ENCODE data around the gene NRG3.

The NRG3 gene

DNA sequence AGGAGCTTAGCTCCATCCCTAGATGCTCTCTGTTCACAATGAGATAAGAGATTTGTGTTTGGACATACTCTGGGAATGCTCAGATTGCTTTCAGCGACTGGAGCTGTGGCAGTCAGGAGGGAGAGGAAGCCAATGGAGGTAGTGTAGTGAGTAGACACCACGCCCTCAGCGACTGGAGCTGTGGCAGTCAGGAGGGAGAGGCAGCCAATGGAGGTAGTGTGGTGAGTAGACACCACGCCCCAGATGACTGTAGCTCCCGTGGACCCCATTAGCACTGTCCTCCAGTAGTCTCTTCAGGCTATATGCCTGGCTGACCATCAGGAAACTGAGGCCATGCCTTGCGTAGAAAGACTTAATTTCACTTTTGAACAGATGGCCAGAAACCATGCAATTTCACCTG lies 1033.8 kb downstream of the NRG3 start:
- CTCF ChIA-PET = interaction anchor here (0.7 to 1.1 kb wide), 3 partner anchors 13 to 418 kb away, joined by 3 read pairs; no protein-coding TSS in a partner anchor
- POLR2A ChIA-PET = no interaction called here
- TF ChIP-seq, protein P1, sequence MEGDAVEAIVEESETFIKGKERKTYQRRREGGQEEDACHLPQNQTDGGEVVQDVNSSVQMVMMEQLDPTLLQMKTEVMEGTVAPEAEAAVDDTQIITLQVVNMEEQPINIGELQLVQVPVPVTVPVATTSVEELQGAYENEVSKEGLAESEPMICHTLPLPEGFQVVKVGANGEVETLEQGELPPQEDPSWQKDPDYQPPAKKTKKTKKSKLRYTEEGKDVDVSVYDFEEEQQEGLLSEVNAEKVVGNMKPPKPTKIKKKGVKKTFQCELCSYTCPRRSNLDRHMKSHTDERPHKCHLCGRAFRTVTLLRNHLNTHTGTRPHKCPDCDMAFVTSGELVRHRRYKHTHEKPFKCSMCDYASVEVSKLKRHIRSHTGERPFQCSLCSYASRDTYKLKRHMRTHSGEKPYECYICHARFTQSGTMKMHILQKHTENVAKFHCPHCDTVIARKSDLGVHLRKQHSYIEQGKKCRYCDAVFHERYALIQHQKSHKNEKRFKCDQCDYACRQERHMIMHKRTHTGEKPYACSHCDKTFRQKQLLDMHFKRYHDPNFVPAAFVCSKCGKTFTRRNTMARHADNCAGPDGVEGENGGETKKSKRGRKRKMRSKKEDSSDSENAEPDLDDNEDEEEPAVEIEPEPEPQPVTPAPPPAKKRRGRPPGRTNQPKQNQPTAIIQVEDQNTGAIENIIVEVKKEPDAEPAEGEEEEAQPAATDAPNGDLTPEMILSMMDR (IDR thresholded peaks at IDR 0.05; ENCODE audit: control extremely low read depth, extremely low read depth, low read depth, missing control alignments) = no peak
- no peak for DNase-seq (ENCODE audit: extremely low spot score)

DNA sequence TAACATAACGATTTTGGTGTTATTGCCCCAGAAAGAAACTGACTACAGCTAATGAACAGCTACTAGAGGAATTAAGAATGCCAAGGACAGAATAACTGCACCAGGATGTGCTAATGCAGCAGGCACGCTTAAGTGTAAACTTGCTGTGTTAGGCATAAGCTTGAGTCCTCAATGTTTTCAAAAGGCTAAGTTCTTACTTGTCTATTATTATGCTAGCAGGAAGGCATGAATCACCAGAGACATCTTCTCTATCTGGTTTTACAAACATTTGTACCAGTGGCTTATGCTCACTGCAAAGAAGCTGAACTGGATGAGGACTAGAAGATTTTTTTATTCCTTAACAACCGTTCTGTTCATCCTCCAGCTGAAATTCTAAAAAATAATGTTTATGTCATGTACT lies 1035.3 kb downstream of the NRG3 start:
- POLR2A ChIA-PET = no interaction called here
- CTCF ChIA-PET = interaction anchor here (1.2 kb wide), 1 partner anchor 10 kb away, joined by 4 read pairs; no protein-coding TSS in a partner anchor
- TF ChIP-seq, protein P1 (IDR thresholded peaks at IDR 0.05; ENCODE audit: control extremely low read depth, extremely low read depth, low read depth, missing control alignments) = no peak
- no peak for DNase-seq (ENCODE audit: extremely low spot score)

DNA sequence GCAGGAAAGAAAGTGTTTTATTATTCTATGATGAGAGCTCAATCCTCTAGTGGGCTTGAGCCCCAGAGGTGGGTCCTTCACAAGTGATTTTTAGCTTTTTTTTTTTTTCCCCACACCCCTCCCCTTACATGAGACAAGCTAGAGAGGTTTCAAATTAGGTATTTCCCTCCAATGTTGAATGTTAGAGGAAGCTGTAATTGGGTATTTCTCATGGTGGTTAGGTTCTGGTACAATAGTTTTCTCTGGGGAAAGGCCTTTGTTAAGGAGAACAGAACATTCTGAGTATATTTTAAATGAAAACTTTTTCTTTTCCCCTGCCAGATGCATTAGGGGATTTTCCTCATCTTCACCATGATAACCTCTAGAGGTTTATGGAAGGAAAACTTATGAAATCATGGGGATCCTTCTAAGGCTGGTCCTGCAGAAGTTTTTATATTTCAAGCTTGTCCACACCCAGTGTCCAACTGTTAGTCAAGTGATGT lies 1039.7 kb downstream of the NRG3 start:
- CTCF ChIA-PET = interaction anchor here (0.8 kb wide), 1 partner anchor 103 kb away, joined by 4 read pairs; no protein-coding TSS in a partner anchor
- TF ChIP-seq, protein P1 (IDR thresholded peaks at IDR 0.05; ENCODE audit: control extremely low read depth, extremely low read depth, low read depth, missing control alignments) = no peak
- POLR2A ChIA-PET = interaction anchor here (0.6 kb wide), 1 partner anchor 957 kb away, joined by 3 read pairs; no protein-coding TSS in a partner anchor
- no peak for DNase-seq (ENCODE audit: extremely low spot score)

DNA sequence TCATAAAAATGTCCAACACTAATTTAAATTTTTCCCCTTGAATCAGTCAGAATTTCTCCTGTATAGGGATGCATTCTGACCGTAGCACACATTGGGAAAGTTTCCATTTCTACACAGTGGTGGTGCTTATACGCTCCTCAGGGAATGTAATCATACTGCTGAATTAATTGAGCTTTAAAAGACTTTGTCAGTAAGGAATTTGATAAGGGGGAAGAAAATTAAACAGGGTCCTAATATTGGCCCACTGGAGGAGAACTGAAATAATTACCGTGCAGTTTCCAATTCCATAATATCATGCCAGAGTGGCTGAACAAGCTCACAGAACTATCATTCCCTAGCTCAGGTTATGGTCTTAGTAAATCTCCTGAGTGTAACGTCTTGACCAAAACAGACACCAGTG lies 1041.9 kb downstream of the NRG3 start:
- no peak for DNase-seq (ENCODE audit: extremely low spot score)
- ChIA-PET CTCF (no interaction called here), POLR2A (no interaction called here)
- TF ChIP-seq, protein P1 (IDR thresholded peaks at IDR 0.05; ENCODE audit: control extremely low read depth, extremely low read depth, low read depth, missing control alignments) = no peak

DNA sequence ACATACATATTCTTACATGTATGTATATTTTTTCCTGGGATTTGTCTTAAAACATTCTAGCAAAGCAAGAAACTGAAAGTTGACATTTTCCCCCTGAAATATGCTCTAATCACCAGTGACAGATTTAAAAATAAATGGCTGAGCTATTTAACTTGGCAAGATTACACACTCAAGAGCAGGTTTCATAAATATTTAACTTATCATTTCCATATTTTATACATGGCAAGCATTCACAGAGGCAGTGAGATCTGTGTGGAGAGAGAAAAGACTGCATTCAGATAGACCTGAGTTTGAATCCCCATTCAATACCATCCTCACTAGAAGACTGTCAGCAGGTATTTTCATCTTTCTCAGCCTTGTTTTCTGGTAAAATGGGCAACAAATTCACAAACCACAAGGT lies 1043.0 kb downstream of the NRG3 start:
- CTCF ChIA-PET = no interaction called here
- TF ChIP-seq, protein P1 (IDR thresholded peaks at IDR 0.05; ENCODE audit: control extremely low read depth, extremely low read depth, low read depth, missing control alignments) = no peak
- POLR2A ChIA-PET = no interaction called here
- no peak for DNase-seq (ENCODE audit: extremely low spot score)

DNA sequence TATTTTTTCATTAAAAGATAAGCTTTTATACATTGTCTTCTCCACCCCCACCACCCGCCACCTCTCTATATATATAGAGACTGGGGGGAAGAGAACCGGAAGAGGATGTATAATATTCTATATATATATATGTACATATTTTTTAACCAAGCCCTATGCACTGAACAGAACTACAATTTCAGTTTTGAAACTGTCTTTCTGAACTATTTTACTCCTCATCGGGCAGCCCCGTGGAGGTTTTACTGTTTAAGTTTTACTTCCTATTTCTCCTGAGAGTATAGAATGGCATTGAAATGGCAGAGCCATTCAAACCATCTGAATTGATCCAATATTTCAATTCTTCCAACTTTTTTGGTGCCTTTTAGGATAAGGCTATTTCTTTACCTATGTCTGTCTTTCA lies 1047.1 kb downstream of the NRG3 start:
- ChIA-PET CTCF (no interaction called here), POLR2A (no interaction called here)
- no peak for DNase-seq (ENCODE audit: extremely low spot score)
- TF ChIP-seq, protein P1 (IDR thresholded peaks at IDR 0.05; ENCODE audit: control extremely low read depth, extremely low read depth, low read depth, missing control alignments) = no peak

Measured in GM10248 (cell line).